Renal pelvis (tissue), 3 donors: ENCODE data around the gene OTULINL. TPM values are rescaled to one million over a fixed set of nuclear protein-coding genes. Genes with fewer than 3 reads are reported as not detected.

Experiments used
- polyA plus RNA-seq, 3 donors: library from polyadenylated mRNA; unstranded; fragments of 120-200 nt; gene quantifications; one replicate each; pipeline ENCODE4 v1.2.1, GENCODE V29; 2013; ENCODE audit not compliant: insufficient read length in 3 of 3

The OTULINL gene
- polyA plus RNA-seq, 3 donors: 9.4 to 11.7 (median 10.6) TPM

Other genes with a start within 250 kb of the OTULINL start
- gene OTULIN, start 82.9 kb downstream of the OTULINL start, polyA plus RNA-seq: 10 to 100 TPM; 17.1 to 20.1 (median 18.0) TPM